ENCODE measurements around the gene CACNA1F. TPM values are rescaled to one million over a fixed set of nuclear protein-coding genes. Genes with fewer than 3 reads are reported as not detected.

CACNA1F gene
- total and polyA plus RNA-seq, 8 donors: 0.06 to 6.1 (median 0.27) TPM; not detected in 2

DNA sequence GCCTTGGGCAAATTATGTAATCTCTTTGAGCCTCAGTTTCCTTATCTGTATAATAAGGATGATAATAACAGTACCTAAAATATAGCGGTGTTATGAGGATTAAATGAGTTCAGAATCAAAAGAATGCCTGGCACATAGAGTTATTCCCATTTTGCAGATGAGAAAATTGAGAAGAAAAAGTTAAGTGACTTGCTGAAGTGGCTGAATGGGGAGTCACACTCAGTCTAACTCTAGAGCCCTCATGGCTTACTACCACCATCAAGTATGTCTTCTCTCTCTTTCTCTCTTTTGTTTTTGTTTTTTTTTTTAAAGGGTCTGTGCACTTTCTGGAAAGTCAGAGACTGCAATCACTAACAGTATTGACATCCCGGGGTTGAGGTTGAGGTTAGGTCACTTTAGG lies 615 bp downstream of the CACNA1F start:
- Histone ChIP-seq H3K27ac (no peak overlapping the region), H3K4me3 (no peak overlapping the region), H3K27me3 (no peaks in the 10 kb centered on the region), H3K4me1 (peaks cover 0 to 34% (median 18%) of the 10 kb centered on the region in 4 donors), H3K36me3 (no peaks in the 10 kb centered on the region), H3K9me3 (no peaks in the 10 kb centered on the region)
- no peak for TF ChIP-seq EP300 (IDR thresholded peaks at IDR 0.05)
- no peak for TF ChIP-seq CTCF (IDR thresholded peaks at IDR 0.05)
- TF ChIP-seq POLR2A (IDR thresholded peaks at IDR 0.05): no peak
- TF ChIP-seq POLR2AphosphoS5 (IDR thresholded peaks at IDR 0.05): no peak
- DNase-seq: no peak
- intact Hi-C loops (cut with DNase I; ENCODE audit: low total_unique reads): no loop called here
- WGBS, 5 donors: 61 to 85% (median 76%) methylated on average over 2 of the region's 2 CpGs

DNA sequence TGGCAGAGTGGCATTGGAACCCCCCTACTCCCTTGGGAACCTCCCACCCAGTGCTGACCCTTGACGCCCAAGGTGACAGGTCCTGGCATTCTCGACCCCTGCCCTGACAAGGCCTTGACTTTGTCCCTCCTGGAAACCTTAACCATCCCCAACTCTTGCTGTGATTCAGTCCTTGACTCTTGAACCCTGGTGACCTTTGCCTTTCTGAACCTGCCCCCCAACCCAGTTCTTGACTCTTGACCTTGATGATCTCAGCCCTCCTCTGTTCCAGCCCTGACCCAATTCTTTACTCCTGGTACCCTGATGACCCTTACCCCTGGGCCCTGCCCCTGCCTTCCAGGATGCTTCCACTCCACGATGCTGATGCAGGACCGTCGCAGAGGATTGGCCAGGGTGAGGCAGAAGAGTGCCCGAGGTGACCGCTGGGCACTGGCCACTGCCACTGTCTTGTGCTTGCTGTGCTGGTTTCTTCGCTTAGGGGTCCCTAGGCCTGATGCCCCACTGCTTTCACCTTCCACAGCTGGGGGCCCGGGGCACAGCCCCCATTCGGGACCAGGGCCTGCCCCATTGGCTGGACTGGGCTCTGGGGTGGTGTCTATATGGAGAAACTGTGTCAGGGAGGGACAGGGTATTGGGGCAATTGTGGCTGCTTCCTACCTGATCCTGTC lies 1.7 kb downstream of the CACNA1F start:
- peak overlapping the region in 2 of 5 donors; percentile 66 to 69 for H3K27ac ChIP-seq
- H3K4me1 ChIP-seq: peaks cover 0 to 23% (median 9%) of the 10 kb centered on the region in 4 donors
- 87 to 96% (median 92%) methylated on average over 5 to 10 of the region's 10 CpGs for WGBS, 5 donors
- peaks cover 0 to 3% (median 0%) of the 10 kb centered on the region in 3 donors for H3K27me3 ChIP-seq
- DNase-seq: no peak
- intact Hi-C loops (cut with DNase I; ENCODE audit: low total_unique reads): no loop called here
- no peak overlapping the region for H3K4me3 ChIP-seq
- H3K9me3 ChIP-seq: no peaks in the 10 kb centered on the region
- TF ChIP-seq POLR2AphosphoS5 (IDR thresholded peaks at IDR 0.05) (no peak), POLR2A (IDR thresholded peaks at IDR 0.05) (no peak), EP300 (IDR thresholded peaks at IDR 0.05) (no peak), CTCF (IDR thresholded peaks at IDR 0.05) (no peak)
- H3K36me3 ChIP-seq: no peaks in the 10 kb centered on the region

DNA sequence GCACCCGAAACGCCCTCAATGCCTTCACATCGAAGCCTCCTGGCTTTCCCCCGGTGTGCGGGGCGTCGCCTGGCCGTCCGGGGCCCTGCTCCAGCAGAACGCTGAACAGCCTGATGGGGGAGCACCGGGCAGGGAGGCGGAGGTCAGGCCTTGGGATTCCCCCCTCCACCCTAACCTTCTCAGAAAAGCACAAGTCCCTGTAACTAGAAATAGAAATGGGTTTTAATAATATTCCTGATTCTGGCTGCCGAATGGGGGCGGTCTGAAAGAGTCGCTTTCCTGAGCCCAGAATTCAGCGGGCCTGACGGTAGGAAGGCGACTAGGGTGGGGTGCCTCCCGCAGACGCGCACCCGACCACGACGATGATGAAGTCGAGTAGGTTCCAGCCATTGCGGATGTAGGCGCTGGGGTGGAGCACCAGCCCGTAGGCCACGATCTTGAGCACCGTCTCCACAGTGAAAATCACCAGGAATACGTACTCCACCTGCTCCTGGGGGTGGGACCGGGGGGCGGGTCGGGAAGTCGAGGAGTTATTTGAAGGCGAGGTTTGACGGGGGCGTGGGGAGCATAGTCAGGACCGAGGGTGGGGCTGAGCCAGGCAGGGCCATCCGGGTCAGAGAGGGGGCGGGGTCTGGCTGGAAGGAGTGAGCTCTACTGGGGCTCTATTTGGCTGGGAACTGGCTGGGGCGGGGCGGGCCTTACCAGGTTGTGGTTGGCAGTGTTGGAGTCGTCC lies 2.5 kb downstream of the CACNA1F start:
- no peaks in the 10 kb centered on the region for H3K9me3 ChIP-seq
- peaks cover 0 to 10% (median 0%) of the 10 kb centered on the region in 3 donors for H3K27me3 ChIP-seq
- TF ChIP-seq EP300 (IDR thresholded peaks at IDR 0.05) (no peak), POLR2A (IDR thresholded peaks at IDR 0.05) (no peak), CTCF (IDR thresholded peaks at IDR 0.05) (no peak), POLR2AphosphoS5 (IDR thresholded peaks at IDR 0.05) (no peak)
- DNase-seq: peak; percentile 79 to 88
- H3K4me3 ChIP-seq: peak overlapping the region; percentile 32 to 39 (median 38)
- peaks cover 0 to 17% (median 4%) of the 10 kb centered on the region in 4 donors for H3K4me1 ChIP-seq
- 3 to 45% (median 10%) methylated on average over 7 to 44 of the region's 44 CpGs for WGBS, 5 donors
- peak overlapping the region; percentile 1 to 69 (median 62) for H3K27ac ChIP-seq
- no peaks in the 10 kb centered on the region for H3K36me3 ChIP-seq
- intact Hi-C loops (cut with DNase I; ENCODE audit: low total_unique reads): no loop called here

GRCh38 chrX:49228185-49228584 lies 5.0 kb downstream of the CACNA1F start:
- no peak for TF ChIP-seq EP300 (IDR thresholded peaks at IDR 0.05)
- no peak for TF ChIP-seq POLR2AphosphoS5 (IDR thresholded peaks at IDR 0.05)
- TF ChIP-seq CTCF (IDR thresholded peaks at IDR 0.05): no peak
- no peak for TF ChIP-seq POLR2A (IDR thresholded peaks at IDR 0.05)
- H3K4me3 ChIP-seq: no peak overlapping the region
- DNase-seq: no peak
- peaks cover 0 to 17% (median 4%) of the 10 kb centered on the region in 4 donors for H3K4me1 ChIP-seq
- H3K27me3 ChIP-seq: peaks cover 0 to 15% (median 0%) of the 10 kb centered on the region in 3 donors
- H3K36me3 ChIP-seq: no peaks in the 10 kb centered on the region
- no peaks in the 10 kb centered on the region for H3K9me3 ChIP-seq
- 84 to 90% (median 89%) methylated on average over 11 to 17 of the region's 17 CpGs for WGBS, 5 donors
- no peak overlapping the region for H3K27ac ChIP-seq
- intact Hi-C loops (cut with DNase I; ENCODE audit: low total_unique reads): no loop called here

All from stomach (tissue), 9 donors.